T-cell (primary cell): Measurements from ENCODE around the gene GMPPA. TPM values are rescaled to one million over a fixed set of nuclear protein-coding genes. Genes with fewer than 3 reads are reported as not detected.

Experiments
- ATAC-seq, 4 experiments: fragments of 200-7000 bp in 3 of 4; fragments of 150-1000 bp in 1 of 4; cut with Tn5 transposase; replicated peaks in 1 of 4; 1 replicate in 3 of 4; 2 replicates in 1 of 4; pipeline ENCODE4 v1.10.0; 2021; ENCODE audit warnings: moderate library complexity in 3 of 4, mild to moderate bottlenecking in 2 of 4, moderate number of reproducible peaks in 1 of 4
- CTCF ChIA-PET, 2 donors: fragments of 300-600 bp; sonication (Branson Sonifier 250); formaldehyde crosslinking; loops; one replicate each; lab custom pipeline; 2022; ENCODE audit warnings: antibody characterized with exemption in 2 of 2; lab: Charles Lee
- POLR2A ChIA-PET, 2 donors: fragments of 300-600 bp; sonication (Branson Sonifier 250); formaldehyde crosslinking; loops; one replicate each; lab custom pipeline; 2022; ENCODE audit warnings: antibody characterized with exemption in 2 of 2; lab: Charles Lee
- DNase-seq, 35 experiments: peaks; one replicate each; pipeline versions ENCODE4 v3.0.0 to v3.0.0-alpha.2; 2013 to 2023
- H3K27ac ChIP-seq: one replicate; pipeline ENCODE4 v1.5.1; 2013; ENCODE audit warnings: low read length
- H3K27me3 ChIP-seq, 2 experiments: replicated peaks in 1 of 2; 1 replicate in 1 of 2; 2 replicates in 1 of 2; pipeline versions ENCODE4 v1.6.1 to v1.7.0; 2013; ENCODE audit warnings: low read length in 1 of 2, mixed read lengths in 1 of 2; ENCODE audit not compliant: control insufficient read depth in 2 of 2, insufficient read depth in 2 of 2; ENCODE audit errors: extremely low read depth in 1 of 2
- H3K36me3 ChIP-seq, 2 donors: 1 replicate in 1 of 2; 2 replicates in 1 of 2; pipeline versions ENCODE4 v1.6.1 to v1.7.0; 2013; ENCODE audit warnings: low read length in 1 of 2; ENCODE audit not compliant: control insufficient read depth in 2 of 2, insufficient read depth in 1 of 2; ENCODE audit errors: extremely low read depth in 1 of 2
- H3K4me1 ChIP-seq, 2 experiments: 1 replicate in 1 of 2; 2 replicates in 1 of 2; pipeline versions ENCODE4 v1.6.1 to v1.7.0; 2013; ENCODE audit warnings: low read length in 2 of 2, mixed read lengths in 1 of 2; ENCODE audit not compliant: insufficient read depth in 2 of 2, control insufficient read depth in 1 of 2; ENCODE audit errors: extremely low read depth in 1 of 2
- H3K4me3 ChIP-seq, 2 donors: 1 replicate in 1 of 2; 2 replicates in 1 of 2; pipeline versions ENCODE4 v1.5.1 to v1.7.0; 2013; ENCODE audit warnings: mild to moderate bottlenecking in 2 of 2, low read length in 1 of 2, moderate library complexity in 1 of 2; ENCODE audit not compliant: control insufficient read depth in 1 of 2; ENCODE audit errors: extremely low read depth in 1 of 2
- H3K9me3 ChIP-seq: 2 replicates; pipeline ENCODE4 v1.7.0; 2013
- H3K27ac Mint-ChIP-seq, 2 donors: one replicate each; pipeline ENCODE4 v1.8.0; 2020 to 2021; ENCODE audit warnings: mild to moderate bottlenecking in 2 of 2, mixed read lengths in 2 of 2
- H3K27me3 Mint-ChIP-seq, 2 donors: one replicate each; pipeline ENCODE4 v1.8.0; 2021 to 2022; ENCODE audit warnings: mixed read lengths in 2 of 2
- H3K36me3 Mint-ChIP-seq: one replicate; pipeline ENCODE4 v1.8.0; 2021; ENCODE audit warnings: mixed read lengths
- H3K4me1 Mint-ChIP-seq, 3 donors: one replicate each; pipeline ENCODE4 v1.8.0; 2020 to 2022; ENCODE audit warnings: mixed read lengths in 3 of 3, mild to moderate bottlenecking in 1 of 3
- H3K4me3 Mint-ChIP-seq, 3 donors: one replicate each; pipeline ENCODE4 v1.8.0; 2020 to 2022; ENCODE audit warnings: mild to moderate bottlenecking in 3 of 3, mixed read lengths in 3 of 3, moderate library complexity in 3 of 3
- H3K9me3 Mint-ChIP-seq, 3 donors: one replicate each; pipeline ENCODE4 v1.8.0; 2020 to 2022; ENCODE audit warnings: mixed read lengths in 3 of 3
- WGBS: methylation state at CpG from one replicate; pipeline ENCODE4 v1.1.5; 2013; ENCODE audit warnings: missing lambda C conversion rate; ENCODE audit not compliant: insufficient coverage; 5-methylcytosine and 5-hydroxymethylcytosine counted together
- total RNA-seq, 35 experiments: library from RNA in 6 of 35; stranded (reverse) in 6 of 35; fragments of 120-200 nt in 1 of 35; gene quantifications; one replicate each; pipeline versions ENCODE4 v1.2.1 to v1.2.4 and lab custom pipeline; 2013 to 2026

GMPPA gene
- total RNA-seq, 5 donors from 2014 or later (not counting 1 experiment from before 2014, with no cell fraction given) = 20.6 to 47.7 (median 41.3) TPM

- H3K36me3 Mint-ChIP-seq = peaks cover 9% of the 10 kb centered on the region
- H3K27ac Mint-ChIP-seq = no peak overlapping the region
- peaks cover 0 to 3% of the 10 kb centered on the region in 2 donors for H3K36me3 ChIP-seq
- no peak overlapping the region for H3K4me3 Mint-ChIP-seq
- H3K27me3 ChIP-seq = peaks cover 0 to 52% of the 10 kb centered on the region in 2 experiments
- H3K4me3 ChIP-seq = no peak overlapping the region
- no peaks in the 10 kb centered on the region for H3K9me3 Mint-ChIP-seq
- DNase-seq (no peak), ATAC-seq (no peak)
- peaks cover 4 to 5% (median 4%) of the 10 kb centered on the region in 3 donors for H3K4me1 Mint-ChIP-seq
- no peaks in the 10 kb centered on the region for H3K4me1 ChIP-seq
- peaks cover 0 to 11% of the 10 kb centered on the region in 2 donors for H3K27me3 Mint-ChIP-seq
- ChIA-PET POLR2A (interaction anchor here in 1 of 2 donors (0.7 kb wide), 1 partner anchor 31 kb away, joined by 10 read pairs; no protein-coding TSS in a partner anchor), CTCF (interaction anchor here (0.6 to 0.7 kb wide), 2 partner anchors 9 to 629 kb away, joined by 3 read pairs; no protein-coding TSS in a partner anchor)
- H3K27ac ChIP-seq = no peak overlapping the region
- no peaks in the 10 kb centered on the region for H3K9me3 ChIP-seq
- 85% methylated on average over 18 of the region's 18 CpGs for WGBS
Observed at GRCh38 chr2:219473511-219473910, 25.2 kb upstream of the GMPPA start.

DNA sequence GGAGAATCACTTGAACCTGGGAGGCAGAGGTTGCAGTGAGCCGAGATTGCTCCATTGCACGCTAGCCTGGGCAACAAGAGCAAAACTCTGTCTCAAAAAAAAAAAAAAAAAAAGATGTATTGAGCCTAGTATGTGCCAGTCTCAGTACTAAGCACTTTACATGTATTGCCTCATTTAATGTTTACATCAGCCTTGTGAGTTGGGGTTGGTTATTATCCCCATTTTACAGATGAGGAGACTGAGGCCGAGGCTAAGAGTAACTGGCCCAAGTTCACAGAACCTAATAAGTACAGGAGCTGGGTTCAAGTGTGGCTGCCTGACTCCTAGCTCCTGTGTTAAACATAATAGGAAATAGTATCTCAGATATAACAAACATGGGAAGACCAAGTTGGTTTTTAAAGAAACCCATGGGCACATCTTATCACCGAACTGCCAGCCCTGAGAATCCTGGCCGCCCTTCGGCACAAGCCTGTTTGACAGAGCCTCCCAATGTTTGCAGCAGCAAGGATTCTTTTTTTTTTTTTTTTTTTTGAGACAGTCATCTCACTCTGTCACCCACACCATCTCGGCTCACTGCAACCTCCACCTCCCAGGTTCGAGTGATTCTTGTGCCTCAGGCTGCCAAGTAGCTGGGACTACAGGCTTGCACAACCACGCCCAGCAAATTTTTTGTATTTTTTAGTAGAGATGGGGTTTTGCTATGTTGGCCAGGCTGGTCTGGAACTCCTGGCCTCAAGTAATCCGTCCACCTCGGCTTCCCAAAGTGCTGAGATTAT, 24.2 kb upstream of the GMPPA start:
- ChIA-PET CTCF (interaction anchor here in 1 of 2 donors (0.6 to 1.0 kb wide), 4 partner anchors 9 to 64 kb away, joined by 3 to 4 read pairs (median 3); no protein-coding TSS in a partner anchor), POLR2A (interaction anchor here in 1 of 2 donors (0.7 kb wide), 1 partner anchor 32 kb away, joined by 10 read pairs; no protein-coding TSS in a partner anchor)
- DNase-seq (no peak), ATAC-seq (no peak)
- Histone ChIP-seq H3K27me3 (peaks cover 0 to 46% of the 10 kb centered on the region in 2 experiments), H3K27ac (no peak overlapping the region), H3K9me3 (no peaks in the 10 kb centered on the region), H3K36me3 (peaks cover 0 to 3% of the 10 kb centered on the region in 2 donors), H3K4me1 (no peaks in the 10 kb centered on the region), H3K4me3 (no peak overlapping the region)
- Mint-ChIP-seq H3K36me3 (peaks cover 9% of the 10 kb centered on the region), H3K4me1 (peaks cover 4 to 5% (median 4%) of the 10 kb centered on the region in 3 donors), H3K27ac (no peak overlapping the region), H3K9me3 (no peaks in the 10 kb centered on the region), H3K4me3 (no peak overlapping the region), H3K27me3 (peaks cover 0 to 11% of the 10 kb centered on the region in 2 donors)
- 89% methylated on average over 4 of the region's 11 CpGs for WGBS

DNA sequence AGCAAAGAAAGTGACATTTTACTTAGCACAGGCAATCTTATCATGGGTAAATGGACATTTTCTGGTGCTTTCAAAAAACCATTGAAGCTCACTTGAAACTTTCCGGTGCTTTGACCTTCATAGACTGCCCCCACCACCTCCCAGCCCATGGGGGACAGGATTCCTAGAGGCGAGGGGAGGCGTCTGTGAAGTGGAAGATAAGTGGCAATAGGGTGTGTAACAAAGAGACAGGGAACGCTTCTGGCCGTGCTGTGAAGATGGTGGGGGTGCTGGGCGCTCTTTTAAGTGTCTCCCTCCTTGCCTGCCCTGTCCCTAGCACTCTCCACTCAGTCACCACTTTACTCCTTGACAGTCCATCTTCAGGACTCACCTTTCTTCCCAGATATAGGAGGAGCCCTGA, 23.4 kb upstream of the GMPPA start:
- no peaks in the 10 kb centered on the region for H3K9me3 Mint-ChIP-seq
- H3K4me3 Mint-ChIP-seq = no peak overlapping the region
- Histone ChIP-seq H3K27me3 (peaks cover 0 to 47% of the 10 kb centered on the region in 2 experiments), H3K4me3 (no peak overlapping the region), H3K36me3 (peaks cover 0 to 3% of the 10 kb centered on the region in 2 donors), H3K4me1 (no peaks in the 10 kb centered on the region), H3K27ac (no peak overlapping the region), H3K9me3 (no peaks in the 10 kb centered on the region)
- WGBS = no CpG with 5 or more reads among the region's 6 CpGs
- peaks cover 0 to 11% of the 10 kb centered on the region in 2 donors for H3K27me3 Mint-ChIP-seq
- CTCF ChIA-PET = interaction anchor here (0.6 to 1.9 kb wide), 6 partner anchors 11 to 55 kb away, joined by 3 to 8 read pairs (median 4); partner anchors contain the start of gene GMPPA (in 1 of the 2)
- ATAC-seq = no peak
- DNase-seq = no peak
- H3K27ac Mint-ChIP-seq = no peak overlapping the region
- POLR2A ChIA-PET = no interaction called here
- peaks cover 9% of the 10 kb centered on the region for H3K36me3 Mint-ChIP-seq
- H3K4me1 Mint-ChIP-seq = peaks cover 4 to 5% (median 4%) of the 10 kb centered on the region in 3 donors

- no peak overlapping the region for H3K27ac ChIP-seq
- CTCF ChIA-PET = interaction anchor here (0.6 to 1.9 kb wide), 8 partner anchors 10 to 54 kb away, joined by 3 to 8 read pairs (median 4); partner anchors contain the start of gene GMPPA (in 1 of the 2)
- POLR2A ChIA-PET = no interaction called here
- DNase-seq = peak in 31 of 35 experiments; percentile 8 to 67 (median 40)
- Mint-ChIP-seq H3K9me3 (no peaks in the 10 kb centered on the region), H3K27me3 (peaks cover 0 to 11% of the 10 kb centered on the region in 2 donors), H3K4me1 (peaks cover 4 to 5% (median 4%) of the 10 kb centered on the region in 3 donors), H3K4me3 (no peak overlapping the region), H3K36me3 (peaks cover 9% of the 10 kb centered on the region), H3K27ac (no peak overlapping the region)
- ATAC-seq = peak; percentile 67 to 78 (median 71)
- no peaks in the 10 kb centered on the region for H3K9me3 ChIP-seq
- peaks cover 0 to 3% of the 10 kb centered on the region in 2 donors for H3K36me3 ChIP-seq
- no peaks in the 10 kb centered on the region for H3K4me1 ChIP-seq
- H3K4me3 ChIP-seq = no peak overlapping the region
- peaks cover 0 to 54% of the 10 kb centered on the region in 2 experiments for H3K27me3 ChIP-seq
- 9% methylated on average over 2 of the region's 14 CpGs for WGBS
Observed at GRCh38 chr2:219475697-219476651, 22.7 kb upstream of the GMPPA start.

GRCh38 chr2:219476652-219477151, 22.0 kb upstream of the GMPPA start:
- POLR2A ChIA-PET = interaction anchor here in 1 of 2 donors (0.7 kb wide), 1 partner anchor 59 kb away, joined by 3 read pairs; no protein-coding TSS in a partner anchor

More at GRCh38 chr2:219476652-219477151, 22.0 kb upstream of the GMPPA start:
- DNase-seq = no peak
- no peak for ATAC-seq
- H3K4me1 ChIP-seq = no peaks in the 10 kb centered on the region
- no peak overlapping the region for H3K27ac ChIP-seq
- peaks cover 0 to 14% of the 10 kb centered on the region in 2 donors for H3K27me3 Mint-ChIP-seq
- 15% methylated on average over 8 of the region's 16 CpGs for WGBS
- H3K36me3 Mint-ChIP-seq = peaks cover 3% of the 10 kb centered on the region
- H3K9me3 ChIP-seq = no peaks in the 10 kb centered on the region
- H3K27ac Mint-ChIP-seq = no peak overlapping the region
- H3K27me3 ChIP-seq = peaks cover 3 to 53% of the 10 kb centered on the region in 2 experiments
- H3K9me3 Mint-ChIP-seq = no peaks in the 10 kb centered on the region
- no peak overlapping the region for H3K4me3 ChIP-seq
- peaks cover 4 to 5% (median 4%) of the 10 kb centered on the region in 3 donors for H3K4me1 Mint-ChIP-seq
- peaks cover 0 to 3% of the 10 kb centered on the region in 2 donors for H3K36me3 ChIP-seq
- H3K4me3 Mint-ChIP-seq = no peak overlapping the region
- CTCF ChIA-PET = interaction anchor here (0.6 to 1.9 kb wide), 6 partner anchors 9 to 53 kb away, joined by 3 to 8 read pairs (median 6); partner anchors contain the start of gene GMPPA (in 1 of the 2)
